Ovary (tissue), 1 donor: Measurements from ENCODE around the gene MAP7D3.

Source experiments
- EP300 ChIP-seq: sonication (generic); formaldehyde crosslinking; IDR thresholded peaks from one replicate; pipeline ENCODE4 v1.6.1; 2017; ENCODE audit warnings: antibody characterized with exemption
- POLR2A ChIP-seq: fragments of 450-650 bp; IDR thresholded peaks from one replicate; pipeline ENCODE4 v1.6.1; 2017; ENCODE audit warnings: antibody characterized with exemption, mild to moderate bottlenecking, moderate library complexity

DNA sequence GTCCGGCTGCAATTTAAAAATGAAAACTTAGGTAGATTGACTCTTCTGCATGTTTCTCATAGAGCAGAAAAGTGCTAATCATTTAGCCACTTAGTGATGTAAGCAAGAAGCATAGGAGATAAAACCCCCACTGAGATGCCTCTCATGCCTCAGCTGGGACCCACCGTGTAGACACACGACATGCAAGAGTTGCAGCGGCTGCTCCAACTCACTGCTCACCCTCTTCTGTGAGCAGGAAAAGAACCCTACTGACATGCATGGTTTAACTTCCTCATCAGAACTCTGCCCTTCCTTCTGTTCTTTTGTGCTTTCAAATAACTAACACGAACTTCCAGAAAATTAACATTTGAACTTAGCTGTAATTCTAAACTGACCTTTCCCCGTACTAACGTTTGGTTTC, 41.0 kb downstream of the MAP7D3 start:
- TF ChIP-seq POLR2A: no peak
- no peak for TF ChIP-seq EP300
